ENCODE data around the gene CCDC188. TPM values are rescaled to one million over a fixed set of nuclear protein-coding genes. Genes with fewer than 3 reads are reported as not detected.

The CCDC188 gene
- total RNA-seq, 4 donors from 2014 or later = 2.1 TPM; not detected in 3

- no peaks in the 10 kb centered on the region for H3K9me3 ChIP-seq
- intact Hi-C loops (cut with DNase I) = no loop called here
- H3K27me3 ChIP-seq = no peaks in the 10 kb centered on the region
- peak overlapping the region; percentile 59 to 98 (median 93) for H3K27ac ChIP-seq
- H3K36me3 ChIP-seq = peaks cover 0 to 9% (median 0%) of the 10 kb centered on the region in 3 donors
- H3K4me3 ChIP-seq = peak overlapping the region; percentile 69 to 100 (median 90)
- no peak for TF ChIP-seq POLR2A (IDR thresholded peaks at IDR 0.05)
- no peak for TF ChIP-seq CTCF (IDR thresholded peaks at IDR 0.05)
- no CpG with 5 or more reads among the region's 72 CpGs for WGBS, 2 donors
- peaks cover 27 to 62% (median 53%) of the 10 kb centered on the region in 3 donors for H3K4me1 ChIP-seq
- DNase-seq = no peak
Measured at GRCh38 chr22:20131859-20132685, 18.8 kb downstream of the CCDC188 start.

- no CpG with 5 or more reads among the region's 43 CpGs for WGBS, 2 donors
- peaks cover 0 to 14% (median under 1%) of the 10 kb centered on the region in 3 donors for H3K36me3 ChIP-seq
- no peaks in the 10 kb centered on the region for H3K27me3 ChIP-seq
- no peaks in the 10 kb centered on the region for H3K9me3 ChIP-seq
- peak within 1 kb of the TSS; percentile 88 to 98 (median 94) for H3K27ac ChIP-seq
- no peak for DNase-seq
- H3K4me1 ChIP-seq = peaks cover 23 to 57% (median 47%) of the 10 kb centered on the region in 3 donors
- no peak for TF ChIP-seq POLR2A (IDR thresholded peaks at IDR 0.05)
- intact Hi-C loops (cut with DNase I) = no loop called here
- peak within 1 kb of the TSS; percentile 69 to 100 (median 90) for H3K4me3 ChIP-seq
Measured at GRCh38 chr22:20131597-20131858, 19.3 kb downstream of the CCDC188 start, which contains the start of gene ZDHHC8. Gene ZDHHC8 (plus strand): TSS chr22:20131804. CDS start chr22:20131948, 144 bp downstream.

- intact Hi-C loops (cut with DNase I) = no loop called here
- TF ChIP-seq POLR2A (IDR thresholded peaks at IDR 0.05) (peak in 1 of 4 donors; percentile 21), CTCF (IDR thresholded peaks at IDR 0.05) (no peak)
- H3K27ac ChIP-seq = peak overlapping the region; percentile 88 to 98 (median 94)
- WGBS, 2 donors = 40% methylated on average over 1 of the region's 70 CpGs; no CpG with 5 or more reads in 1 of the 2 donors
- peak; percentile 31 for DNase-seq
- H3K4me1 ChIP-seq = peaks cover 23 to 51% (median 42%) of the 10 kb centered on the region in 3 donors
- H3K36me3 ChIP-seq = peaks cover 0 to 20% (median 5%) of the 10 kb centered on the region in 3 donors
- H3K9me3 ChIP-seq = no peaks in the 10 kb centered on the region
- no peaks in the 10 kb centered on the region for H3K27me3 ChIP-seq
- H3K4me3 ChIP-seq = peak overlapping the region; percentile 69 to 100 (median 90)
Measured at GRCh38 chr22:20130731-20131596, 19.9 kb downstream of the CCDC188 start.

- intact Hi-C loops (cut with DNase I) = no loop called here
- Histone ChIP-seq H3K27me3 (no peaks in the 10 kb centered on the region), H3K36me3 (peaks cover 6 to 26% (median 12%) of the 10 kb centered on the region in 3 donors), H3K4me3 (peak overlapping the region in 1 of 4 donors; percentile 98), H3K4me1 (peaks cover 23 to 45% (median 35%) of the 10 kb centered on the region in 3 donors), H3K9me3 (no peaks in the 10 kb centered on the region), H3K27ac (peak overlapping the region in 3 of 4 donors; percentile 89 to 98 (median 98))
- WGBS, 2 donors = 60 to 83% methylated on average over 1 to 2 of the region's 3 CpGs
- TF ChIP-seq POLR2A (IDR thresholded peaks at IDR 0.05) (no peak), CTCF (IDR thresholded peaks at IDR 0.05) (peak in 1 of 6 experiments; percentile 12)
- DNase-seq = no peak
Measured at GRCh38 chr22:20130319-20130718, 20.5 kb downstream of the CCDC188 start.

GRCh38 chr22:20129747-20130014, 21.2 kb downstream of the CCDC188 start:
- Histone ChIP-seq H3K27me3 (no peaks in the 10 kb centered on the region), H3K27ac (no peak overlapping the region), H3K4me1 (peaks cover 23 to 38% (median 29%) of the 10 kb centered on the region in 3 donors), H3K9me3 (no peaks in the 10 kb centered on the region), H3K36me3 (peaks cover 10 to 33% (median 14%) of the 10 kb centered on the region in 3 donors), H3K4me3 (no peak overlapping the region)
- intact Hi-C loops (cut with DNase I) = no loop called here
- 50 to 100% methylated on average over 1 of the region's 3 CpGs for WGBS, 2 donors
- DNase-seq = no peak
- TF ChIP-seq POLR2A (IDR thresholded peaks at IDR 0.05) = no peak
- TF ChIP-seq CTCF (IDR thresholded peaks at IDR 0.05) = no peak
